Right atrium auricular region (tissue), 2 donors: Measurements from ENCODE around the gene CSNK1D. TPM values are rescaled to one million over a fixed set of nuclear protein-coding genes. Genes with fewer than 3 reads are reported as not detected.

Experiments used
- DNase-seq: peaks from one replicate; pipeline ENCODE4 v3.0.0-alpha.2; 2019; ENCODE audit warnings: low spot score
- H3K27ac ChIP-seq, 2 donors: fragments of 200-600 bp; sonication (generic); 1 replicate in 1 of 2; 2 replicates in 1 of 2; pipeline ENCODE4 v1.5.1; 2016 to 2019
- H3K27me3 ChIP-seq, 2 donors: fragments of 200-600 bp; sonication (generic); one replicate each; pipeline versions ENCODE4 v1.5.1 to v1.6.0; 2017 to 2019
- H3K36me3 ChIP-seq: fragments of 200-600 bp; sonication (generic); one replicate; pipeline ENCODE4 v1.5.1; 2016
- H3K4me1 ChIP-seq, 2 donors: fragments of 200-600 bp; sonication (generic); one replicate each; pipeline versions ENCODE4 v1.5.1 to v1.6.0; 2017 to 2019
- H3K4me3 ChIP-seq, 2 donors: fragments of 200-600 bp; sonication (generic); 1 replicate in 1 of 2; 2 replicates in 1 of 2; pipeline ENCODE4 v1.5.1; 2017 to 2019; ENCODE audit warnings: mild to moderate bottlenecking in 1 of 2, moderate library complexity in 1 of 2
- H3K9me3 ChIP-seq, 2 donors: fragments of 200-600 bp; sonication (generic); one replicate each; pipeline ENCODE4 v1.5.1; 2019
- CTCF ChIP-seq, 2 donors: fragments of 200-600 bp; sonication (generic); IDR thresholded peaks; one replicate each; pipeline ENCODE4 v1.5.1; 2019; ENCODE audit warnings: antibody characterized with exemption in 2 of 2
- total RNA-seq, 2 donors: library from RNA; depleted of rRNA; stranded (reverse); fragments of >200 nt; gene quantifications; one replicate each; pipeline ENCODE4 v1.1.0, GENCODE V29; 2016

The CSNK1D gene
- total RNA-seq, 2 donors from 2014 or later: 31.3 to 32.9 TPM

- DNase-seq: peak; percentile 99
- H3K36me3 ChIP-seq: no peaks in the 10 kb centered on the region
- H3K27ac ChIP-seq: peak overlapping the region; percentile 98 to 99
- no peaks in the 10 kb centered on the region for H3K27me3 ChIP-seq
- TF ChIP-seq CTCF (IDR thresholded peaks at IDR 0.05): no peak
- peak overlapping the region; percentile 63 to 89 for H3K4me3 ChIP-seq
- H3K4me1 ChIP-seq: peaks cover 0 to 25% of the 10 kb centered on the region in 2 donors
- H3K9me3 ChIP-seq: no peaks in the 10 kb centered on the region
Measured at GRCh38 chr17:82292251-82293154, 19.0 kb upstream of the CSNK1D start.

- Histone ChIP-seq H3K4me1 (peaks cover 0 to 17% of the 10 kb centered on the region in 2 donors), H3K4me3 (peak overlapping the region; percentile 63 to 89), H3K36me3 (no peaks in the 10 kb centered on the region), H3K9me3 (no peaks in the 10 kb centered on the region), H3K27me3 (no peaks in the 10 kb centered on the region), H3K27ac (peak overlapping the region; percentile 98 to 99)
- no peak for TF ChIP-seq CTCF (IDR thresholded peaks at IDR 0.05)
- DNase-seq: no peak
Measured at GRCh38 chr17:82291582-82292250, 18.2 kb upstream of the CSNK1D start.

DNA sequence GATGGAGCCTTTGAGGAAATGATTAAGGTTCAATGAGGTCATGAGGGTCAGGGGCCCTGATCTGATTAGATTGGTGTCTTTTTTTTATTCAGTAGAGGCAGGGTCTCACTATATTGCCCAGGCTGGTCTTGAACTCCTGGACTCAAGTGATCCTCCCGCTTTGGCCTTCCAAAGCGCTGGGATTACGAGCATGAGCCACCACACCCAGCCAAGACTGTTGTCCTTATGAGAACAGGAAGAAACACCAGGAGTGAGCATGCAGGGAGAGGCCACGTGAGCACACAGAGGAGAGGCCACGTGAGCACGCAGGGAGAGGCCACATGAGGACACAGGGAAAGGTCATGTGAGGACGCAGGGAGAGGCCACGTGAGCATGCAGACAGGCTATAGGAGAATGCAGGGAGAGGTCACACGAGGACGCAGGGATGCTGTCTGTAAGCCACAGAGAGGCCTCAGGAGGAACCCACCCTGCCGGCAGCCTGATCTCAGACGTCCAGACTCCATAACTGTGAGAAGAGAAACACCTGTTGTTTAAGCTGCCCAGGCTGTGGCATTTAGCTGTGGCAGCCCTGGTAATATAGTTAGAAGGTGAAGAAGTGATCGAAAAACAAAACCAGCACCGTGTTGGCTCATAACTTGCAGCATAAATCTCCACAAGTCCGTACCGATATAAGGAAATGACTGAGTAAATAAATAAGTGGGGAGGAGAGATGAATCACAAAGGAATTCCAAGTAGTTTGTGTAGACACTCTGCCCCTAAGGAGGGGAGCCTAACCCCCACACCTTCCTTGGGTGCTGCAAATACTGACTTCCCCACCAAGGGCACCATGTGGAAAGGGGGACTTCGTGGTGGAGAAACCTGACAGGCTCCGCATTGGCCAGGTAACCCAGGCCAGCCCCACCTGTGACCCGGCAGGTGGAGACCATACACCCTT lies 14.6 kb upstream of the CSNK1D start:
- Histone ChIP-seq H3K27ac (peak overlapping the region in 1 of 2 donors; percentile 66), H3K36me3 (no peaks in the 10 kb centered on the region), H3K4me3 (no peak overlapping the region), H3K9me3 (no peaks in the 10 kb centered on the region), H3K4me1 (peaks cover 0 to 11% of the 10 kb centered on the region in 2 donors), H3K27me3 (no peaks in the 10 kb centered on the region)
- no peak for DNase-seq
- no peak for TF ChIP-seq CTCF (IDR thresholded peaks at IDR 0.05)

DNA sequence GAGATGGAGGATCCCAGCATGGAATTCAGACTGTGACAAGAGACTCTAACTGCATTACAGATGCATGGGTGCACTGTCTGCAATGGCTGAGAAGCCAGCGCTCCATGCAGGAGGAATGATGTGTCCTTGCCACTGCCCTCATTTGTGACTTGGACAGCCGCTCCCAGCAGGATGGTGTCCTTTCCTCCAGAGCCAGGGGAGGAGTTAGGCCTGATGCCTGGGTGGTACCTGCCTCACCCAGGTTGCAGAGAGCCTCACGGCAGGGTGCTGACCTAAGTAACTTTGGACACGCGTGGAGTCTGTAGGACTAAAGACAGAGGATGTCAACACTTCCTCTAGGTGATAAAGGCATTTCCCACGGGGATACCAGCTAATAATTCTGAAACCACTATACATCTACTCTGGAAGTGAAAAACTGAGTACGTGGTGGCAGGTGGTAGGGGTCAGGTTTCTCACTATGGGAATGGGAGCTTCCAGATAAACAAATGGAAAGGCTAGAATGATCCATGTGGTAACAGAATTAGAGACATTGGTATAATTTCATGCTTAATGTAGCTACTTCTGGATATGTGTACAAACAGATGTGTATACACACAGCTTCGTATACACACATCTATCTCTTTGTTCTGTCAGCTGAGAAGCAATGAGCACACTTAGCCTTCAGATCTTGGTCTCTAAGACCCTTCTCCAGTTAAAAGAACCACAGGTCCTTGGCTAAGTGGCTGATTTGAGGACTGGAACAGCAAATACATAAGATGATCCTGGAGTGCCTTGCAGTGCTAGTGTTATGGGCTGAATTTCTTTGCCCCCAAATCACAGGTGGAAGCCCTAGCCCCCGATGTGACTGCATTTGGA lies 13.7 kb upstream of the CSNK1D start:
- no peaks in the 10 kb centered on the region for H3K27me3 ChIP-seq
- H3K9me3 ChIP-seq: no peaks in the 10 kb centered on the region
- H3K36me3 ChIP-seq: no peaks in the 10 kb centered on the region
- peaks cover 0 to 14% of the 10 kb centered on the region in 2 donors for H3K4me1 ChIP-seq
- TF ChIP-seq CTCF (IDR thresholded peaks at IDR 0.05): no peak
- no peak for DNase-seq
- H3K27ac ChIP-seq: peak overlapping the region in 1 of 2 donors; percentile 66
- H3K4me3 ChIP-seq: no peak overlapping the region

- Histone ChIP-seq H3K27me3 (no peaks in the 10 kb centered on the region), H3K27ac (no peak overlapping the region), H3K9me3 (no peaks in the 10 kb centered on the region), H3K36me3 (no peaks in the 10 kb centered on the region), H3K4me3 (no peak overlapping the region), H3K4me1 (peaks cover 0 to 11% of the 10 kb centered on the region in 2 donors)
- TF ChIP-seq CTCF (IDR thresholded peaks at IDR 0.05): no peak
- no peak for DNase-seq
Measured at GRCh38 chr17:82285141-82285540, 11.6 kb upstream of the CSNK1D start.
